COLO668 (cell line): ENCODE measurements around the gene CRY2.
A peak's percentile ranks its signal among the peaks of the same experiment; 100 is the strongest.
"Not testable (repeated sequence)": the region's sequence is repeated elsewhere in the genome, so short reads cannot be mapped to it uniquely, and the experiment has no call there.

Source experiments
- DNase-seq: peaks from one replicate; lab custom pipeline; 2025; ENCODE audit not compliant: unreplicated experiment; lab: John Stamatoyannopoulos, UW

Gene CRY2

DNA sequence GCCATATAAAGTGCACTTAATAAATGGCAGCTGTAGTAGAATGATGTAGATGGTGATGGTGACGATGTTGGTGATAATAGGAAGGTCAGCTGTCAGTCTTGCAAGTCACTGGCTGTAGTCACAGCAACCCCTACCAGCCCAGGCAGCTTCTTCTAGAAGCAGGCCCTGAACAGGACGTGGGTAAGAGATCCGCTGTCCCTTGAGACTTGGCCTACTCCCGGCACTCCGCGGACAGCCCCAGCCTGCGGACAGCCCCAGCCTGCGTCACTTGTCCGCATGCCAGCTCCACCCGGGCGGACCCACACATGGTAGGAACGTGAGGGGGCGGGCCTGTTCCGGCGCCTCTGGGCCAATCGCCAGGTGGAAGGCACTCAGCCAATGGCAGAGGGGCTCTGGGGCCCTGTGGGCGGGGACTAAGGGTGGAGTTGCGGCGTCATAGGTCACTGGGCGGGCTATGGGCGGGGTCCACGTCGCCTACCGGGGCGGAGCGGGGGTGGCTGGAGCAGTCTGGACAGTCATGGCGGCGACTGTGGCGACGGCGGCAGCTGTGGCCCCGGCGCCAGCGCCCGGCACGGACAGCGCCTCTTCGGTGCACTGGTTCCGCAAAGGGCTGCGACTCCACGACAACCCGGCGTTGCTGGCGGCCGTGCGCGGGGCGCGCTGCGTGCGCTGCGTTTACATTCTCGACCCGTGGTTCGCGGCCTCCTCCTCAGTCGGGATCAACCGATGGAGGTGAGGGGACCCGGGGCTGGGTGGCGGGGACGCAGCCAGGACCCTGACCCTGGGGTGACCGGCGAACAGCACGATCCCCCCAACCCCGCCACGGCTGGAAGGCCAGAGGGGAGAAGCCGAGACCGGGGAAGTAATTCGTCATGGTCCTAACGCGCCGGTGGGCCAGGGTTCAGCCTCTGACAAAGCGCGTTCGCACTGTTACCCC lies at the start of gene CRY2:
TSS of gene CRY2 (plus strand) at position 502 of the 937 bp plus-strand sequence. CDS start at position 518, 16 bp downstream.
- DNase-seq, result peak; percentile 99

DNA sequence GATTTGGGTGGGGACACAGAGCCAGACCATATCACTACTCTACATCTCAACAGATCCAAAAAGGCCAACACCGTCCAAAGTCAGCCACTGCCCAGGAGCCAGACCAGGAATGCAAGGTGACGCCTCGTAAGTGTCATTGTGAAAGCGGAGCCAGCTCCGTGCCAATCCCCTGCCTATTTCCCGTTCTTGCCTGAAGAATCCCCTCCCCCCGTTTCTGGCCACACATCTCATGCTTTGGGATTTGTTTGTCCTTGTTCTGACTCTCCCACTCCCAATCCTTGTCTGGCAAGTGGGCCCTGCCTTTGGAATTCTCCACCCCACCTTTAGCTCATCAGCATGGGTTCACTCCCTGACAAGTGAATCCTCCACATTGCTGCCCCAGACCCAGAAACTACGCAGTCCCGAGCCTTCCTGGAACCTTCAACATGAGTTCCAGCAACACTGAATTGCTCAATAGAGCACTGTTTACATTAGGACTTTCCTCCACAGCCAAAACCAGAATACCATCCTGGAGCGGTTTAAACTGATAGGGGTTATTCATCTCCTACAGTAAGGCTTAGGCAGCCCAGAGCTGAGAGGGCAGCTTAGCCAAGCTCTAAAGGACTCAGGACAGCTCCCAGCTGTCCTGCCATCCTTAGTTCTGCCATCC lies 48.4 kb upstream of the CRY2 start:
- DNase-seq, result no peak

DNA sequence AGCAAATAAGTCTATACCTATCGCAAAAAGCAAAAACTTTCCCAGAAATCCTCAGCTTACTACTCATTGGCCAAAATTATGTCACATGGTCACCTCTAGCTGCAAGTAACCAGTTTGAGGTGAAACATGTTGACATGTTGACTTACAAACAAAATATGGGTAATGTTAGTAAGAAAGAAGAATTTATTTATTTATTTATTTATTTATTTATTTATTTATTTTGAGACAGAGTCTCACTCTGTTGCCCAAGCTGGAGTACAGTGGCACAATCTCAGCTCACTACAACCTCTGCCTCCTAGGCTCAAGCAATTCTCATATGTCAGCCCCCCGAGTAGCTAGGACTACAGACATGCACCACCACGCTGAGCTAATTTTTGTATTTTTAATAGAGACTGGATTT lies 47.7 kb upstream of the CRY2 start:
- no peak for DNase-seq

DNA sequence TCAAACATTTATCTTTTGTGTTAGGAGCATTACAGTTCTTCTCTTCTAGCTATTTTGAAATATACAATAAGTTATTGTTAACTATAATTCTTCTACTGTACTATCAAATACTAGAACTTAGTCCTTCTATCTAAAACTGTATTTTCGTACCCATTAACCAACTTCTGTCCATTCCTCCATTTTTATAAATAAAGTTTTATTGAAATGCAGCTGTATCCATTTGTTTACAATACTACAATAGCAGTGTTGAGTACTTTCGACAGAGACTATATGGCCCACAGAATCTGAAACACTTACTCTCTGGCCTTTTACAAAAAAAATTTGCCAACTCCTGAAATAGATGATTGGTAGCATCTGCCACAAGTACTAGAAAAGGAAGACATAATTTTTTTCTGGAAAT lies 47.0 kb upstream of the CRY2 start:
- no peak for DNase-seq

DNA sequence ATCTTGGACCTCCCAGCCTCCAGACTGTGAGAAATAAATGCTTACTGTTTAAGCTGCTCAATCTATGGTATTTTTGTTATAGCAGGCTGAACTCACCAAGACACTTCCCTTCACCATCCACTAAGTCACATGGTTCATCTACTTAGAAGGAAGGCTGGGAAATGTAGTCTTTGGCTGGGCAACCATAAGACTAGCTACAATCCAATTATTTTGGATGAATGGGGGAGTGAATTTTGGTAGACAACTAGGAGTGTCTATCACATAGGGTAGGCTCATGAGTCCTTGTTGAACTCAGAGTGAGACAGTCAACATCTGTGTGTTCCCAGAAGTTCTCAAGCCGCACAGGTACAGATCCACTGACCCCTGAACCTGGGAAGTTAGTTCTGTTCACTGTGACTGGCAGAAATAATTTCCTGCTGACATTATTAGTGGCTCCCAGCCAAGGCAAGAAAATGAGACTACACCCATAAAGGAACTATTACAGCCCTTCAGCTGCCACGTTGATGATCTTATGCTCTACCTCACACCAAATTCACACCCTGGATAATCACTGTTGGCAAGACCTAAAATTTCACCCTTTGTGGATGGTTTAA lies 45.5 kb upstream of the CRY2 start:
- no peak for DNase-seq

DNA sequence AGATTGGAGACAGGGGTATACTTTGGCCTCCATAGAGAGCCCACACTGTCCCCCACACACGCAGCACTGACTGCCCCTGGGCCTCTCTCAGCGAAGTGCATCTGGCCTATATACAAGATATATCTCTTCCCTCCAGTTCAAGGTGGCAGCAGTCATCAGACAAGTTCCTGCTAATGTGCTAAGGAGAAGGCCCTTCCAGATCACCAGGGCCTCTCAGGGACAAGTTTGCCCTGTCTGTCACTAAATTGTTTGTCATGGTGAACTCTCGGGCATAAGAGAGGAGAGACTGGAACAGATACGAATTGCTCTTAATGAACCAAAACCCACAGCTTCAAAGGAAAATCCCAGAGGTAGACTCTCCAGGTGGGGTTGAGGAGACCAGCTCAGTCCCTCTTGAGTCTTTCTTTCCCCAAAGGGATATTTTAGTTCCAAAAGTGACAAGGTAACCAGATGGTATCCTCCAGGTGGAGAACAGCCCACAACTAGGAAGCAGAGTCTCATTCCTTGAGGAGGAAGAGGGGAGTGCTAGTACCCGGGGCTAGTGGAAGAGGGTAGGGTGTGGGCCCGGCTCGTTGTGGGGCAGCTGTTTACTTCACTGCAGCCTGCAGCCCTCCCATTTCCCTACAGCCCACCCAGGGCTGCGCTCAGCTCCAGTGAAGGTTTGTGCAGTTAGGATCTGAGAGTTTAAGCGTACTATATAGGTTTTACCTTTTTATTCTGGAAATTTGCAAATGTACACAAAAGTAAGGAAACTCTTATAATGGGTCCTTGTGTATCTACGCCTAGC lies 44.6 kb upstream of the CRY2 start:
- DNase-seq, result no peak

DNA sequence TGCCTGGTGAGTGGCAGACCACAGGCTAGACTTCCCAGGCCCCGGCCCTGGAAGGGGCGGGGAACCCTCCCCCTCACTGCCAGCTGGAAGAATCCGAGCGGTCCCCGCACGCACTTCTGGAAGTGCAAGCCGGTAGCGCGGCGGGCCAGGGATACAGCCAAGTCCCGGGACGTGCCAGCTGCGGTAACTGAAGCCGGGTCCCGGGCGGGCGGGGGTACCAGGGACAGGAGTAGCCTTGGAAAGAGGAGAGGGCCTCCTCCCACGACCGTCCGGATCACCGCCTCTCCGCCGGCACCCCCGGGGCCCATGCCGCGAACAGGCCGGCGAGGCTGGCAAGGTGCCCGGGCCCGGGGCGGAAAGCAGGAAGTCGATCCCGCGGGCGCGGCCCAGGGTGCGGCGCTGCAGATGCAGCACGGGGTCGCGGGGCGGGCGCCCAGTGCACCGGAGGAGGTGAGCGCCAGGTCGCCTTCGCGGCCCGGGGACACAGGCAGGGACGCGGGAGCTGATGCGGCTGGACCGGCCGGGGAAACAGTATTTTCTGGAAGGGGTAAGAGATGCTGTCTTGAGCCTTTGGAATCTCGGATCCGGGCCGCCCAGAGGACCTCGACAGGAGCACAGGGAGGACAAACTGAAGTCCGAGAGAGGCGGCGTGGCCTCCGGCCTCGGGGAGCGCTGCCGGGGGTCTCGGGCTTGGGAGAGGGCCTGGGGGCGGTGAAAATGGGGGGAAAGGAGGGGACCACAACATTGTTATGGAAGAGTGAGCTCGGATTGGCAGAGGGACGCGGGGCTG lies 43.1 kb upstream of the CRY2 start:
- peak; percentile 90 for DNase-seq

DNA sequence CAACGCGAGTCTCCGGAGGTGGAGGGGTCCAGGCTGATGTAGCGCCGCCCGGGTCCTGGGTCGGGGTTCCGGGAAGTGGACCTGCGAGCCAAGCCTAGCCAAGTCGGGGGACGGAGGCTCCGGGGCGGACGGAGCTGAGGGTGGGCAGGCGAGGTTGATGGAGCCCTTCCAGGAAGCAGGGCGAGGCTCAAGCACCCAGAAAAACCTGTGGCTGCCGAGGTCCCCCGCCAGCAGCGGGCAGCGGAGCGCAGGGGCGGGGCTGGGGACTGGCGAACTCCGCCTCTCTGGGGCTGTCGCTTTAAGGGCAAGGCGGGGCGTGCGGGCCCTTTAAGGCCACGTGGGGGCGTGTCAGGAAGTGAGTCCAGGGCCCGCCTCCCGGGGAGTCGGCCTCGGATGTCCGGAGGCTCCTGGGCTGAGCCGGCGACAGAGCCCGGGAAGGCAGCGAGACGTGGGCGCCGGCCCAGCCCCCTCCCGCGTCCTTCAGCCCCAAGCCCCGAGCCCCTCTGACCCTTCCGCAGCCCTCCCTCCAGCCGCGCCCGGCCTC lies 42.4 kb upstream of the CRY2 start, which contains the start of gene SLC35C1:
TSS of gene SLC35C1 (plus strand) at position 389 of the 544 bp plus-strand sequence. CDS start 653 bp downstream, outside the sequence.
- DNase-seq, result peak; percentile 99

DNA sequence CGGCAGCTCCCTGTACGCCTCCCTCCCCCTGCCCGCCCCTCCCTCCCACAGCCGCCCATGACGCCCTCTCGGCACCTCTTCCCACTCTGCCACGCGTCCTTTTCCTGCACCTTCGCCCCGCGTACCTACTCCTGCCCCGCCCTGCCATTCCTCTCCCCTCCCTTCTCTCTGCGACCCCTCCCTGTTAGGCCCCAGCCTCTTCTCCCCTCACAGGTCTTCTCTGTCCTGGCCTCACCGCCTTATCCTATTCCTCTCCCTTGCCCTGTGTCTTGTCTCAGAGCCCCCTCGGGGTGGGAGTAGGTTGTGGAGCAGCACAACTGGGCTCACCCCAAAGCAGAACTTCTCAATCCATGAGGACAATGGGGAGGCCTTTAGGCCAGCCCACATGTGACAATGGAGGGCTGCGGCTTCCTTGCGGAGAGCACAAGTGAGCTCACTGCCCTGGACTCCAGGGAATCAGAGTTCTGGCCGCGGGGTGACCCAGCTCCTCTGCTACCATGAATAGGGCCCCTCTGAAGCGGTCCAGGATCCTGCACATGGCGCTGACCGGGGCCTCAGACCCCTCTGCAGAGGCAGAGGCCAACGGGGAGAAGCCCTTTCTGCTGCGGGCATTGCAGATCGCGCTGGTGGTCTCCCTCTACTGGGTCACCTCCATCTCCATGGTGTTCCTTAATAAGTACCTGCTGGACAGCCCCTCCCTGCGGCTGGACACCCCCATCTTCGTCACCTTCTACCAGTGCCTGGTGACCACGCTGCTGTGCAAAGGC lies 41.8 kb upstream of the CRY2 start:
- peak; percentile 35 for DNase-seq

DNA sequence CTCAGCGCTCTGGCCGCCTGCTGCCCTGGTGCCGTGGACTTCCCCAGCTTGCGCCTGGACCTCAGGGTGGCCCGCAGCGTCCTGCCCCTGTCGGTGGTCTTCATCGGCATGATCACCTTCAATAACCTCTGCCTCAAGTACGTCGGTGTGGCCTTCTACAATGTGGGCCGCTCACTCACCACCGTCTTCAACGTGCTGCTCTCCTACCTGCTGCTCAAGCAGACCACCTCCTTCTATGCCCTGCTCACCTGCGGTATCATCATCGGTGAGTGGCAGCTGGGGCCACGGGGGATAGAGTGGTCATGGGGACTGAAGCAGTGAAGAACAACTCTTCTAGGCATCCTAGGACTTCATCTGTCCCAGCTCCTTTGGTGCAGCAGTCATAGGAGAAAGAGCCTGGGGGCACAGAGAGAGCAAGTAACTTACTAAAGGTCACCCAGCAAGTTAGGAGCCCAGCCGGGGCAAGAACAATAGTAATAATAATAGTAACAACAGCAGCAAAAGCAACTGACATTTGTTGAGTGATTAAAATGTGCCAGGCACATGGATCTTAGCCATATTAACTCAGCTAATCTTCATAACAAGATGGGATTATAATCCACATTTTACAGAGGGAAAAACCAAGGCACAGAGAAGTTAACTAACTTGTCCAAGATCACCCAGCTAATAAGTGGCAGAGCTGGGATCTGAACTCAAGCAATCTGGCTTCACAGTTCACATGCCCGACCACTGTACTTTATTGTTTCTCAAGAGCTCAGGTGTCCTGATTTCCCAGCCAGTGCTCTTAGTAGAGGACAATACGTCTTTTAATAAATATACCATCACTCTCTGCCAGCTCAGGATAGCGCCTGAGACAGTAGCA lies 41.0 kb upstream of the CRY2 start:
- DNase-seq, result no peak

DNA sequence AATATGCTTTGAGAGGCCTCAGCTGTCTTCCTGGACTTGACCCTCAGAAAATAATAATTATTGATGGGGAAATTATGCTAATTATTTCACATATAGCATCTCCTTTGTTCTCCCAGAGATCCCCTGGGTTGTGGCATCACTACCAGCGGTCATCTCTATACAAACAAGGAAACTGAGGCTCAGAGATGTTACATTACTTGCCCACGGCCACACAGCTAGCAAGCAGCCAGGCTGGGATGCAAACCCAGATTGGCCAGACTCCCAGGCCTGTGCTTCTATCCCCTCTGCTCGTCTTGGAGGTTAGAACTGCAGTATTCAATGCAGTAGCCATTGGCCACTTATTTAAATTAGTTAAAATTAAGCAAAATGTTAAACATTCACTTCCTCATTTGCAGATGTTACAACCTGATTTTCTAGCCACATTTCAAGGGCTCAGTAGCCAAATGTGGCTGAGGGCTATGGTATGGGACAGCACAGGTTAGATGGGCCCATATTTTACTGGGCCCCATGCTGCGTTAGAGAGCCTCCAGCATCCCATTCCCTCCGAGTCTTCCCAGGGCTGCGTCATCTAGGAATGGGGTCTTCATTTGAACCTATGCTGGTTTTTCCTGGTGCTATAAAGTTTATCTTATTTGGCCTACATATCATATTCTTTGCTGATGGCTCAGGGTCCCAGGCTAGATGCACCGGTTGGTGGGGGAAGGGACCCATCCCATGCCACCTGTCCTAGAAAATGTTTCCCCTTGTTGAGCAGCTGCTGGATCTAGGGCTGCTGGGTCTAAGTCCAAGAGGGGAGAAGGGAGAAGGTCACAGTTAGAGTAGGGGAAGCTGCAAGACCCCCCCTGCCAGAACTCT lies 40.1 kb upstream of the CRY2 start:
- no peak for DNase-seq

DNA sequence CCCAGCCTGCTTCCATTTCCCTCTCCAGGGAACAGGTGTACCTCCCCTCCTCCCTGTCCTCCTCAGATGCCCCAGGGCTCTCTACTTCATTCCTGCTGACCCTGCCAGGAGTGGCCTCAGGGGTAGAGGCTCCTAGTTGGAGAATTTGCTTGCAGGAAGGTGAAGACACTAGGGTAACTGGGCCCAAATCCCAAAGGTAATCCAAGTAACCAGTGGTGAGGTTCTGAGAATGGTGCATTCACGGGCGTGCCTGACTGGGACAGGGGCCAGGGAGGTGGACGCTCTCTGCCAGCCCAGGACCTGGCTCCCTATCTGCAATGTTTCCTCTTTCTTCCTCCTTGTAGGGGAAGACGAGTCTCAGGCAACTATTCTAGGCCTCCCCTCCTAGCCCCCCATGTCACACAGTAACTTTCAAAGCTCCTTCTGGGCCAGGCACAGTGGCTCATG lies 39.5 kb upstream of the CRY2 start:
- DNase-seq, result no peak

DNA sequence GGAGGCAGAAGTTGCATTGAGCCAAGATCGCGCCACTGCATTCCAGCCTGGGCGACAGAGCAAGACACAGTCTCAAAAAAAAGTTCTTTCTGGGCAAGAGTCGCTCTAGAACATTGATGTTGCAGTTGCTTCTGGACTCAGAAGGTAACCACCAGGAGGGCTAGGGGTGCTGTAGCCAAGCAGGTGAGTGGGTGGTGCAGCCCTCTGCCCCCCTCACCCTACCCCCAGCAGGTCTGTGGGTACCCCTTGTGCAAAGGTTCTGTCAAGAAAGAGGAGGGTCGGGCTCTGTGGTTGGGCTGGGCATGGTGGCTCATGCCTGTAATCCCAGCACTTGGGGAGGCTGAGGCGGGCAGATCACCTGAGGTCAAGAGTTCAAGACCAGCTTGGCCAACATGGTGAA lies 38.8 kb upstream of the CRY2 start:
- not testable (repeated sequence) for DNase-seq

DNA sequence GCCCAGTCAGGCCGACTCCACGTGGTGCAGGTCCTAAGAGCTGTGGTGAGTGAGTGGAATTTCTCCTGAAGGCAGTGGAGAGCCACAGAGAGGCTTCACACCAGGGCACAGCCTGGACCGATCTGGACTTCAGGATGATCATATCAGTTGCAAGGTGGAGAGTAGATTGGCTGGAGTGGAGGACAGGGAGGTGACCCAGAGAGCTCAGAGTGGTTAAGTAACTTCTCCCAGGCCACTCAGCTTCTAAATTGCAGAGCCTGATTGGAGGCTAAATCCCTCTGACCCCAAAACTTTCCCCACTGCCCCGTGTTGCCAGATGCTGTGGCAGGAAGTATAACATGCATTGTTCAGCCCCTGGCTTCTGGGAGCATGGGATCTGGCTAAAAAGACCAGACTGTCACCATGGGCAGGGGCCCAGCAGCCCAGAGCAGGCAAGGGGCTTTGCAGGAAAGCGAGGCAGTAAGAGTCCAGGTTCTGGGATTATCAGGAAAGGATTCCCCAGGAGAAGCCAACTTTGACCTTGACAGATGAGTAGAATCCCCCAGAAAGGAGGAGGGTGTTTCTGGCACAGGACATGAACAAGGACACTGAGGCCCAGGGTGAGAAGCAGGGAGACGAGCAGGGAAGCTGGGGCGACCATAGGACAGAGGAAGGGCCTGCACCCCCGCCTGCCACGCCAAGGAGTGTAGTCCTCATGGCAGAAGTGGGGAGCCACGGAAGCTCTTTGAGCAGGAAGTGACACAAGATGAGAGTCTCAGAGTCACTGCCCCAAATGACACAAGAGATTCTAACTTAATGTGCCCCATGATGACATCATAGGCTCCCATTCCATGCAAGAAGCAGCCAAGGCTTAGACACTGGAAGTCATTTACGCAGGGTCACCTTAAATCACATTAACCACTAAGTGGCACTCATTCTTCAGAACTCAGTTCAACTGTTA lies 37.5 kb upstream of the CRY2 start:
- no peak for DNase-seq

DNA sequence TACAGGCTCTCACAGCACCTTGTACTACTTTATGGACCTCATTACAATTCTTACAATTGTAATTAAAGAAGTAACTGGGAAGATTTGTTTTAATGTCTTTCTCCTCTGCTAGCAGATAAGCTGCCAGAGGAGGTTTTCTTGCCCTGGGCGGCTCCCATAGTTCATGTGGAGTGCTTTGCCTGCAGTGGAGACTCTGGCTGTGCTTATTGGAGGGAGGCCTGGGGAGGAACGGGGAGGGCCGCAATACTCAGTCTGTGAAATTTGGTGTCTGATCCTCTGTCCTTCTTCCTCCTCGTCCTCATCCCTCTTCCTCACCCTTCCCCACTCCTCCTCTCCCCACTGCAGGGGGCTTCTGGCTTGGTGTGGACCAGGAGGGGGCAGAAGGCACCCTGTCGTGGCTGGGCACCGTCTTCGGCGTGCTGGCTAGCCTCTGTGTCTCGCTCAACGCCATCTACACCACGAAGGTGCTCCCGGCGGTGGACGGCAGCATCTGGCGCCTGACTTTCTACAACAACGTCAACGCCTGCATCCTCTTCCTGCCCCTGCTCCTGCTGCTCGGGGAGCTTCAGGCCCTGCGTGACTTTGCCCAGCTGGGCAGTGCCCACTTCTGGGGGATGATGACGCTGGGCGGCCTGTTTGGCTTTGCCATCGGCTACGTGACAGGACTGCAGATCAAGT lies 36.7 kb upstream of the CRY2 start:
- DNase-seq, result no peak

DNA sequence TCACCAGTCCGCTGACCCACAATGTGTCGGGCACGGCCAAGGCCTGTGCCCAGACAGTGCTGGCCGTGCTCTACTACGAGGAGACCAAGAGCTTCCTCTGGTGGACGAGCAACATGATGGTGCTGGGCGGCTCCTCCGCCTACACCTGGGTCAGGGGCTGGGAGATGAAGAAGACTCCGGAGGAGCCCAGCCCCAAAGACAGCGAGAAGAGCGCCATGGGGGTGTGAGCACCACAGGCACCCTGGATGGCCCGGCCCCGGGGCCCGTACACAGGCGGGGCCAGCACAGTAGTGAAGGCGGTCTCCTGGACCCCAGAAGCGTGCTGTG lies 36.2 kb upstream of the CRY2 start:
- no peak for DNase-seq
